ENCODE results near the gene FRAS1.
"Not testable (repeated sequence)": the region's sequence is repeated elsewhere in the genome, so short reads cannot be mapped to it uniquely, and the experiment has no call there.

FRAS1 gene

DNA sequence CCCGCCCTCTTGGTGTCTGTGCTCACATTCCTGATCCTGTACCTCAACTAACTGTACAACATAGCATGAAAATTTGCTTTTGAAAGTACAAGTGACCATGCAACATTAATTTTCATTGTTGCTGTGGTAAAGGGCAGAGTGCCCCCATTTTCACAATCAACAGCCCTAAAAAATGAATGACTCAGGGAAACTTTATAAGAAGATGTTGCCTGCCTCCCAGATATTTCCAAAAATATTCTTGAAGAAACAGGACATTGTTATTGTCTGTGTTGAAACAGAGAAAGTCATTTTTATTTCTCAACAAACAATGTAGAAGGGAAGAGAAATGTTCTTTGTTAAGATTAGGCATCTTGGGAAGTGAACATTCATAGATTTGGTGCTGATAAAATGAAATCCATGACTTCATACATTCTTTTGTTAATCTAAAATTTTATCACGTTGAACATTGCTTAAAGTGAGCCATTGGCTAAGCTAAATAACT is 380.5 kb downstream of the FRAS1 start:
- Histone ChIP-seq H3K27me3 (ENCODE audit: control insufficient read depth, insufficient read depth, low read length) (no peaks in the 10 kb centered on the region), H3K9me3 (replicated peaks; ENCODE audit: low read length) (no peaks in the 10 kb centered on the region), H3K4me3 (ENCODE audit: low read length) (no peak overlapping the region), H3K4me2 (ENCODE audit: low read length) (no peak overlapping the region), H3K9ac (ENCODE audit: low read depth, low read length) (no peak overlapping the region), H3K4me1 (ENCODE audit: control insufficient read depth, insufficient read depth, low read length) (no peaks in the 10 kb centered on the region), H3K36me3 (ENCODE audit: insufficient read depth, low read length) (no peaks in the 10 kb centered on the region)

DNA sequence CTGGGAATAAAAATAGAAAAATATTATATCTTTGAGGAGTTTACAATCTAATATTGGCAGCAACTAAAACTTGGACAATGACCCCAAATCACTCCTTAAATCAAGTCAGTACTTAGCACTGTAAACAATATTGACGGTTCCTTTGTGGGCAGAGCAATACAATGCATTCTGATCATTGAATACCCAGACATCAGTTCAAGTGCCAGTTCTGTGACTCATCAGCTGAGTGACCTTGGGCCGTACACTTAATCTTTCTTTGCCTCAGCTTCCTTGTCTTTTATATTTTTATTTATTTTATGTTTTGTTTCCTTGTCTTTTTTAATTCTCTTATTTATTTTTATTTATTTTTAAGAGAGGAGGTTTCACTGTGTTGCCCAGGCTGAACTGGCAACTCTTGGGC is 382.2 kb downstream of the FRAS1 start:
- no peaks in the 10 kb centered on the region for H3K9me3 ChIP-seq (replicated peaks; ENCODE audit: low read length)
- H3K4me2 ChIP-seq (ENCODE audit: low read length), result no peak overlapping the region
- H3K36me3 ChIP-seq (ENCODE audit: insufficient read depth, low read length), result no peaks in the 10 kb centered on the region
- no peaks in the 10 kb centered on the region for H3K4me1 ChIP-seq (ENCODE audit: control insufficient read depth, insufficient read depth, low read length)
- no peak overlapping the region for H3K4me3 ChIP-seq (ENCODE audit: low read length)
- H3K9ac ChIP-seq (ENCODE audit: low read depth, low read length), result no peak overlapping the region
- H3K27me3 ChIP-seq (ENCODE audit: control insufficient read depth, insufficient read depth, low read length), result no peaks in the 10 kb centered on the region

GRCh38 chr4:78441756-78442155 is 384.6 kb downstream of the FRAS1 start:
- no peak overlapping the region for H3K4me2 ChIP-seq (ENCODE audit: low read length)
- H3K4me3 ChIP-seq (ENCODE audit: low read length), result no peak overlapping the region
- no peaks in the 10 kb centered on the region for H3K9me3 ChIP-seq (replicated peaks; ENCODE audit: low read length)
- no peaks in the 10 kb centered on the region for H3K36me3 ChIP-seq (ENCODE audit: insufficient read depth, low read length)
- no peaks in the 10 kb centered on the region for H3K4me1 ChIP-seq (ENCODE audit: control insufficient read depth, insufficient read depth, low read length)
- H3K9ac ChIP-seq (ENCODE audit: low read depth, low read length), result no peak overlapping the region
- H3K27me3 ChIP-seq (ENCODE audit: control insufficient read depth, insufficient read depth, low read length), result no peaks in the 10 kb centered on the region

DNA sequence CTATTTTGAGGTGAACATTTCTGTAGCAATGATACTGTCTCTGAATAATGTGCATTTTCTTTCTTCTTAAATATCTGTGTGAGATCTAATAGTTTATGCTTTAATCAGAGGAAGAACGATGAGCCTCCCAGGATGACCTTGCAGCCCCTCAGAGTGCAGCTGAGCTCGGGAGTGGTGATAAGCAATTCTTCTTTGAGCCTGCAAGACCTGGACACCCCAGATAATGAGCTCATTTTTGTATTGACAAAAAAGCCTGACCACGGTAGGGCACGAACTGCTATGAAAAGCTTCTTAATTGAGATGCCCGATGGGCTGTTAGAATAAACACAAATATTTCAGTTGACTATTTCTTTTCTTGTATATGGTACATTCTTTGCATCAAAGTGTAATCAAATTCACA is 389.5 kb downstream of the FRAS1 start:
- H3K4me2 ChIP-seq (ENCODE audit: low read length), result no peak overlapping the region
- no peaks in the 10 kb centered on the region for H3K27me3 ChIP-seq (ENCODE audit: control insufficient read depth, insufficient read depth, low read length)
- no peaks in the 10 kb centered on the region for H3K36me3 ChIP-seq (ENCODE audit: insufficient read depth, low read length)
- H3K9ac ChIP-seq (ENCODE audit: low read depth, low read length), result no peak overlapping the region
- H3K9me3 ChIP-seq (replicated peaks; ENCODE audit: low read length), result no peaks in the 10 kb centered on the region
- no peaks in the 10 kb centered on the region for H3K4me1 ChIP-seq (ENCODE audit: control insufficient read depth, insufficient read depth, low read length)
- H3K4me3 ChIP-seq (ENCODE audit: low read length), result no peak overlapping the region

DNA sequence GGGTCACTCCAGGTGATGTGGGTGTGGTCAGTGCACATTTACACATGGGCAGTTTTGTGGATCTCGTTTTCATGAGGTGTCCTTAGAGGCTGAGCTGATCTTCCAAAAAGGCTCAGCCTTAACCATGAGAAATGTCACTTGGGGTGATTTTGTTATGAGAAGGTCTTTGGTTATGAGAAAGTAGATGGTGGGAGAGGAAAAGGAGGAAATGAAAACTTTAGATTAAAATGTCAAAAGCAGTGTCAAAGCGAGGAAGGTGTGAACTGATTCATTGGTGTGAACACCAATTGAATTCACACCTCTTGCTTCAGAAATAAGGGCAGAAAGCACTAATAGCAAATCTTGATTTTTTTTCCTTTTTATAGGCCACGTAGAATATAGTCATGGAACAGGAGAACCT is 394.3 kb downstream of the FRAS1 start:
- Histone ChIP-seq H3K4me2 (ENCODE audit: low read length) (no peak overlapping the region), H3K4me3 (ENCODE audit: low read length) (no peak overlapping the region), H3K9ac (ENCODE audit: low read depth, low read length) (no peak overlapping the region), H3K36me3 (ENCODE audit: insufficient read depth, low read length) (no peaks in the 10 kb centered on the region), H3K4me1 (ENCODE audit: control insufficient read depth, insufficient read depth, low read length) (no peaks in the 10 kb centered on the region), H3K27me3 (ENCODE audit: control insufficient read depth, insufficient read depth, low read length) (no peaks in the 10 kb centered on the region), H3K9me3 (replicated peaks; ENCODE audit: low read length) (no peaks in the 10 kb centered on the region)

GRCh38 chr4:78454016-78454415 is 396.9 kb downstream of the FRAS1 start:
- Histone ChIP-seq H3K4me1 (ENCODE audit: control insufficient read depth, insufficient read depth, low read length) (no peaks in the 10 kb centered on the region), H3K36me3 (ENCODE audit: insufficient read depth, low read length) (no peaks in the 10 kb centered on the region), H3K27me3 (ENCODE audit: control insufficient read depth, insufficient read depth, low read length) (no peaks in the 10 kb centered on the region), H3K4me2 (ENCODE audit: low read length) (no peak overlapping the region), H3K4me3 (ENCODE audit: low read length) (no peak overlapping the region), H3K9ac (ENCODE audit: low read depth, low read length) (no peak overlapping the region), H3K9me3 (replicated peaks; ENCODE audit: low read length) (no peaks in the 10 kb centered on the region)

- no peaks in the 10 kb centered on the region for H3K36me3 ChIP-seq (ENCODE audit: insufficient read depth, low read length)
- H3K9ac ChIP-seq (ENCODE audit: low read depth, low read length), result no peak overlapping the region
- no peaks in the 10 kb centered on the region for H3K27me3 ChIP-seq (ENCODE audit: control insufficient read depth, insufficient read depth, low read length)
- no peak overlapping the region for H3K4me3 ChIP-seq (ENCODE audit: low read length)
- no peaks in the 10 kb centered on the region for H3K4me1 ChIP-seq (ENCODE audit: control insufficient read depth, insufficient read depth, low read length)
- no peak overlapping the region for H3K4me2 ChIP-seq (ENCODE audit: low read length)
- H3K9me3 ChIP-seq (replicated peaks; ENCODE audit: low read length), result no peaks in the 10 kb centered on the region
Measured at GRCh38 chr4:78457751-78458150, 400.6 kb downstream of the FRAS1 start.

- no peaks in the 10 kb centered on the region for H3K27me3 ChIP-seq (ENCODE audit: control insufficient read depth, insufficient read depth, low read length)
- H3K4me2 ChIP-seq (ENCODE audit: low read length), result no peak overlapping the region
Measured at GRCh38 chr4:78459327-78459726, 402.2 kb downstream of the FRAS1 start.

GRCh38 chr4:78460368-78460767 is 403.2 kb downstream of the FRAS1 start:
- Histone ChIP-seq H3K4me3 (ENCODE audit: low read length) (no peak overlapping the region), H3K4me2 (ENCODE audit: low read length) (no peak overlapping the region), H3K36me3 (ENCODE audit: insufficient read depth, low read length) (no peaks in the 10 kb centered on the region), H3K9ac (ENCODE audit: low read depth, low read length) (no peak overlapping the region), H3K27me3 (ENCODE audit: control insufficient read depth, insufficient read depth, low read length) (no peaks in the 10 kb centered on the region), H3K4me1 (ENCODE audit: control insufficient read depth, insufficient read depth, low read length) (no peaks in the 10 kb centered on the region), H3K9me3 (replicated peaks; ENCODE audit: low read length) (no peaks in the 10 kb centered on the region)

More at GRCh38 chr4:78459327-78459726, 402.2 kb downstream of the FRAS1 start:
- no peak overlapping the region for H3K9ac ChIP-seq (ENCODE audit: low read depth, low read length)
- no peaks in the 10 kb centered on the region for H3K36me3 ChIP-seq (ENCODE audit: insufficient read depth, low read length)
- no peak overlapping the region for H3K4me3 ChIP-seq (ENCODE audit: low read length)
- no peaks in the 10 kb centered on the region for H3K4me1 ChIP-seq (ENCODE audit: control insufficient read depth, insufficient read depth, low read length)
- no peaks in the 10 kb centered on the region for H3K9me3 ChIP-seq (replicated peaks; ENCODE audit: low read length)

DNA sequence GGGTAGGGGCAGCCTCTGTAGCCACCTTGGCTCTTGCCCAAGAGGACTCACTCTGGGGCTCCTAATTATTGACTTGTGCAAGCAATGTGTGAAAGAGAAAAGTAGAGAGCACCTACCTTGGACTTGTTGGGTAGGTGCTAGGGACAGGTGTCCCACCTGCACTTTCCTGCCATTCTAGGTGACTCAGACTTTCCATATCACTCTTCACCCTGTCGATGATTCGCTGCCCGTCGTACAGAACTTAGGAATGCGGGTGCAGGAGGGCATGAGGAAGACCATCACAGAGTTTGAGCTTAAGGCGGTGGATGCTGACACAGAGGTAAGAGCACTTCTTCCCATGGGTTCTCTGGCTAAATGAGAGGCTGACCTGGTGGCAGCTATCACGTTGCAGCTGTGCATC is 407.1 kb downstream of the FRAS1 start:
- H3K9ac ChIP-seq (ENCODE audit: low read depth, low read length), result no peak overlapping the region
- H3K36me3 ChIP-seq (ENCODE audit: insufficient read depth, low read length), result no peaks in the 10 kb centered on the region
- no peak overlapping the region for H3K4me2 ChIP-seq (ENCODE audit: low read length)
- no peaks in the 10 kb centered on the region for H3K27me3 ChIP-seq (ENCODE audit: control insufficient read depth, insufficient read depth, low read length)
- H3K4me3 ChIP-seq (ENCODE audit: low read length), result no peak overlapping the region
- H3K4me1 ChIP-seq (ENCODE audit: control insufficient read depth, insufficient read depth, low read length), result no peaks in the 10 kb centered on the region
- no peaks in the 10 kb centered on the region for H3K9me3 ChIP-seq (replicated peaks; ENCODE audit: low read length)

- not testable (repeated sequence) for H3K4me2 ChIP-seq (ENCODE audit: low read length); H3K9me3 ChIP-seq (replicated peaks; ENCODE audit: low read length); H3K4me1 ChIP-seq (ENCODE audit: control insufficient read depth, insufficient read depth, low read length); H3K36me3 ChIP-seq (ENCODE audit: insufficient read depth, low read length); H3K9ac ChIP-seq (ENCODE audit: low read depth, low read length); H3K27me3 ChIP-seq (ENCODE audit: control insufficient read depth, insufficient read depth, low read length); H3K4me3 ChIP-seq (ENCODE audit: low read length)
Measured at GRCh38 chr4:78467223-78467622, 410.1 kb downstream of the FRAS1 start.

GRCh38 chr4:78468272-78468671 is 411.1 kb downstream of the FRAS1 start:
- Histone ChIP-seq H3K36me3 (ENCODE audit: insufficient read depth, low read length) (no peaks in the 10 kb centered on the region), H3K4me1 (ENCODE audit: control insufficient read depth, insufficient read depth, low read length) (no peaks in the 10 kb centered on the region), H3K4me2 (ENCODE audit: low read length) (no peak overlapping the region), H3K9me3 (replicated peaks; ENCODE audit: low read length) (no peaks in the 10 kb centered on the region), H3K4me3 (ENCODE audit: low read length) (no peak overlapping the region), H3K9ac (ENCODE audit: low read depth, low read length) (no peak overlapping the region), H3K27me3 (ENCODE audit: control insufficient read depth, insufficient read depth, low read length) (no peaks in the 10 kb centered on the region)

Measured in skeletal muscle satellite cell (primary cell).